H1 (cell line): ENCODE results near the gene TACR3. TPM values are rescaled to one million over a fixed set of nuclear protein-coding genes. Genes with fewer than 3 reads are reported as not detected.

ENCODE experiments used
- CEBPB ChIP-seq: IDR thresholded peaks from 2 replicates; pipeline ENCODE4 v1.6.1; 2012; ENCODE audit warnings: low read depth, low read length
- CHD1 ChIP-seq: IDR thresholded peaks from 2 replicates; pipeline ENCODE4 v1.6.1; 2012; ENCODE audit warnings: low read depth, low read length, improper control_type of control experiment
- CHD7 ChIP-seq: fragments of 300-600 bp; sonication (generic); IDR thresholded peaks from 2 replicates; pipeline ENCODE4 v1.7.1; 2012; ENCODE audit warnings: low read length, moderate library complexity, mild to moderate bottlenecking, inconsistent platforms; ENCODE audit not compliant: insufficient replicate concordance
- CTCF ChIP-seq, 3 experiments: IDR thresholded peaks; 1 replicate in 2 of 3; 2 replicates in 1 of 3; pipeline versions ENCODE4 v1.5.1 to v1.6.1; 2011; ENCODE audit warnings: low read length in 3 of 3, mild to moderate bottlenecking in 3 of 3, inconsistent platforms in 2 of 3, low read depth in 1 of 3, moderate library complexity in 1 of 3; ENCODE audit not compliant: insufficient read depth in 1 of 3; ENCODE audit errors: control extremely low read depth in 1 of 3
- EGR1 ChIP-seq: IDR thresholded peaks from 2 replicates; pipeline ENCODE4 v1.6.1; 2011; ENCODE audit warnings: low read depth, low read length, borderline replicate concordance
- HDAC6 ChIP-seq: IDR thresholded peaks from one replicate; pipeline ENCODE4 v1.7.1; 2012; ENCODE audit warnings: low read depth, mild to moderate bottlenecking, inconsistent platforms, low read length, moderate library complexity
- RNF2 ChIP-seq: fragments of 200-900, 300-1000 bp; sonication (generic); IDR thresholded peaks from 2 replicates; pipeline ENCODE4 v1.7.1; 2016; ENCODE audit warnings: borderline replicate concordance, low read depth, mild to moderate bottlenecking, antibody characterized with exemption, low read length; ENCODE audit not compliant: poor library complexity, severe bottlenecking; ENCODE audit errors: missing control alignments
- SIN3A ChIP-seq, 2 experiments: IDR thresholded peaks in 1 of 2; conservative IDR thresholded peaks in 1 of 2; 2 replicates each; pipeline ENCODE4 v1.6.1; 2011 to 2012; ENCODE audit warnings: low read length in 2 of 2, improper control_type of control experiment in 1 of 2, low read depth in 1 of 2, mild to moderate bottlenecking in 1 of 2
- SUZ12 ChIP-seq: fragments of 200-600 bp; sonication (generic); IDR thresholded peaks from 2 replicates; pipeline ENCODE4 v1.6.1; 2012; ENCODE audit warnings: mild to moderate bottlenecking, inconsistent platforms, low read length, moderate library complexity, mixed read lengths
- polyA plus RNA-seq, 7 experiments: library from polyadenylated mRNA; depleted of rRNA in 3 of 7; stranded (reverse) in 5 of 7; unstranded in 2 of 7; fragments of >200 nt in 5 of 7; fragments of 200-250 nt in 2 of 7; gene quantifications; 1 replicate in 5 of 7; 2 replicates in 1 of 7; 4 replicates in 1 of 7; pipeline versions ENCODE4 v1.2.1 to v1.2.3, GENCODE V29; 2011 to 2013; ENCODE audit warnings: missing spikeins in 2 of 7, mixed read lengths in 2 of 7
- total RNA-seq: library from RNA; stranded (reverse); fragmentation: NEBNext Ultra II Directional; extraction: Animal tissue kit (Norgen Biotek cat#: 25700); gene quantifications from 2 replicates; pipeline ENCODE4 v1.2.1, GENCODE V29; 2021

The TACR3 gene
- total and polyA plus RNA-seq, 2 of the 8 experiments (the other 6 are each of a cell fraction or from before 2014, with no cell fraction given), result 0.30 to 2.3 TPM

GRCh38 chr4:103720661-103721060, 876 bp upstream of the TACR3 start (continued):
- TF ChIP-seq CHD7 (no peak), HDAC6 (no peak), EGR1 (no peak), CEBPB (no peak), SIN3A (conservative IDR thresholded peaks at IDR 0.05 in 1 of 2, IDR thresholded peaks at IDR 0.05 in 1 of 2; ENCODE audit: low read depth in 1 of 2, low read length in 2 of 2) (no peak), RNF2 (no peak), CTCF (IDR thresholded peaks at IDR 0.05; ENCODE audit: control extremely low read depth in 1 of 3, insufficient read depth in 1 of 3, low read depth in 1 of 3, low read length in 3 of 3) (no peak), CHD1 (no peak), SUZ12 (no peak)
